SKM-1 (cell line): ENCODE results near the gene IQSEC3.
"Not testable (repeated sequence)": the region's sequence is repeated elsewhere in the genome, so short reads cannot be mapped to it uniquely, and the experiment has no call there.

Experiments
- DNase-seq: peaks from one replicate; lab custom pipeline; 2025; ENCODE audit not compliant: unreplicated experiment; lab: John Stamatoyannopoulos, UW

The IQSEC3 gene

DNA sequence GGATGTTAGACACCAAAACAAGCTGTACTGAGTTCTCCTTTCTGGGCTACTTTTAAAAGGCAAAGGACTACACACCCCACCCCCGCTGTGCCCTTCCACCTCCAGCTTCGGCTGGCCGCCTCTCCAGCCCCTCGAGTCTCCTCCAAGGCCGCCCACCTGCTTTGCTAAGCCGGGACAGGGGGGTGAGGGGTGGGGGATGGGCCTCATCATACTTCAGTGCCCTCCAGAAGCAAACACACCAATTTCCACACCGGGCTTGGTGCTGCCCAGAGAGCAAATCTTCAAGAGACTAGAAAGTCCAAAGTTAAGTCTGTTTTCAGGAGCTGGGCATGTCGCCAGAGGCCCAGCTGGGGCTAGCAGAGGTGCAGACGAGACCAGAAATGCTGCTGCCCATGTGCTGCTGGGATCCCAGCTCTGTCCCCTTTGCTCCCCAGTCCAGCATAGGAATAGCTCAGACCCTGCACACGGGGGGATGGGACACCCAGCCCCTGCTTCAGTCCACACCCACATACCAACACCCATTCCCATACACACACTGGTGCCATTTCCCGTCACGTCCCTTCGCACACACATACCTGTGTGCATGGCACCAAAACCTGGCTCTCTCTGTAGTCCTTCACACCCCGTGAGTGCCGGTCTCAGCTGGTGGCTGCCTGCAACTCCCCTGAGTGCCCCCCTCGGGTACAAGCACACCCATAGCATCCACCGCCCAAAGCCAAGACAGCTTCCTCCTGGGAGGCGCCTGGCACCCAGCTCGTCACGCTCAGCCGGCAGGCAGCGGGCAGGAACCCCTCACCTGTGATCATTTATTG lies 146.4 kb downstream of the IQSEC3 start:
- no peak for DNase-seq

DNA sequence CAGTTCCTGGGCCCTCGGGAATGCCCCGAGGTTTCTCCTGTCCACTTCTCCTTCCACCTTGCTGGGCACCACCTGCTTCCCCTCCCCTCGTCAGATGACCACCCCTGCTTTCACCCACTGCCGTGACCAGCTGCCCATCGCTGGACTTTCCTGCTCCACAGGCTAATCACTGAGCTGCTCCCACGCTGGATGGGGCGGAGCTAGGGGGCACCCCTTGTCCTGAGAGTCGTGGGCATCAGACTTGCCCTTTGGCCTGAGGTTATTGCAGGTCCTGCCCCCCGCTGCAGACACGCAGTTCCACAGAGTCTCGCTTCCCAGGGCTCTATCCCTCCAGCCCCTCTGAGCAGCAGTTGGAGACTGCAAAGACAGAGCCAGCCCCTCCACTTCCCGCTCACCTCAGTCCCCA lies 147.0 kb downstream of the IQSEC3 start:
- no peak for DNase-seq

DNA sequence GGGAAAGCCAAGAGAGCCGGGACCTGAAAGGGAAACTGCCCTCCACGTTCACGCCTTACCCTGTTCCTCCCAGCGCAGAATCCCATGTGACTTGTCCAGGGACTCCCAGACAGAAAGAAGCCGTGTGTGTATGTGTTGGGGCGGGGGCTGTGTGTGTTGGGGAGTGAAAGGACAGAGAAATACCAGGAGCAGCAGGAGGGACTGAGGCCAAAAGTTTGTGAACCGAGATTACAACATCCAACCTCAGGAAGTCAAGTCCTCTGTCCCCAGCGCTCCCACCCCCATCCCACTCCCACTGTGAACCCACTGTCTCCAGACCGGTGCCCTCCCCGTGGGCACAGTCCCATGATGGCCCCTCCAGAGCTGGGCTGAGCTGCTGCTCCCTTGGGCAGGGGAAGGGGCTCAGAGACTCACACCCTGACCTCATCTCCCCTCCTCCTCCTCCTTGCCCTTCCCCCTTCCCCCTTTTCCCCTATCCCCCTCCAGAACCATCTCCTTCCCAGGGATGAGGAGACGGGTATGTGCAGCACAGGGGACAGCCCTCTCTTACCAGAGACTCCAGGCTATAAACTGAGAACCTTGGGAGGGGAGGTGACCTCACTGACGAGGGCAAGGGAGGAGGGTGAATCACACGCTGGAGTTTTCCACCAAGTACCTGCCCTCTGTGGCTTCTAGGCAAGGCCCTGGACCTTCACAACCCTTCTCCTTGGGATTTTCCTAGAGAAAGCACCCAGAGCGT lies 147.6 kb downstream of the IQSEC3 start, which contains the start of gene SLC6A12:
TSS of gene SLC6A12 (minus strand) at position 155 of the 739 bp plus-strand sequence. CDS start 4,171 bp downstream, outside the sequence.
- DNase-seq: no peak

GRCh38 chr12:215116-215515 lies 148.5 kb downstream of the IQSEC3 start:
- no peak for DNase-seq

DNA sequence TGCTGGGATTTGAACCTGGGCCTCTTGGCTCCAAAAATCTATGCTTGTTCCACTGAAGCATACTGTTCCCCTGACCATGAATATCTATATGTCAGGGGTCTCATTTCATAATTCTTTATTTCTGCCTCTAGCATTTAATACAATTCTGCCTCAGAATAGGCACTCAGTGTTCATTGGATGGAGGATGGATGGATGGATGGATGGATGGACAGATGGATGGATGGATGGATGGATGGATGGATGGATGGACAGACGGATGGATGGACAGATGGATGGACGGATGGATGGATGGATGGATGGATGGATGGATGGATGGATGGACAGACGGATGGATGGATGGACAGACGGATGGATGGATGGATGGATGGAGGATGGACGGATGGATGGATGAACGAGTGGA lies 150.5 kb downstream of the IQSEC3 start:
- DNase-seq: not testable (repeated sequence)

GRCh38 chr12:218221-218620 lies 151.7 kb downstream of the IQSEC3 start:
- DNase-seq: no peak

- no peak for DNase-seq
Measured at GRCh38 chr12:218728-219590, 152.4 kb downstream of the IQSEC3 start.

- peak; percentile 13 for DNase-seq
Measured at GRCh38 chr12:219891-220352, 153.4 kb downstream of the IQSEC3 start.

DNA sequence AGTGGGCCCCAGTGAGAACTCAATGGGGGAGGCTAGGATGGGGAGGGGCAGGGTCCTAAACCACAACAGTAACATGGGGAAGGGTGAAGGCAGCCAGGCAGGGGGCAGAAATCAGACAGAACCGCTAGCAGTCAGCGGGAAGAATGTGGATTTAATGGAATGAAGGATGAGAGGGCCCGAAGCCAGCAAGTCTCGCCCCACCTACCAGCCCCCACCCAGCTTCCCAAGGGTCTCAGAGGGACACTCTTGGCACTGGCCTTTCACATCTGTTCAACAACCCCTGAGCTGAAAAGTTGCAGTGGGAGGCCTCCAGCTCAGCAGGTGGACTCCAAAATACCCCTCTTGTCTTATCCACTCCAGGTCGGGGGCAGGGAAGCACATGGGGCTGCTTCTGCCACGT lies 153.9 kb downstream of the IQSEC3 start:
- DNase-seq: no peak

DNA sequence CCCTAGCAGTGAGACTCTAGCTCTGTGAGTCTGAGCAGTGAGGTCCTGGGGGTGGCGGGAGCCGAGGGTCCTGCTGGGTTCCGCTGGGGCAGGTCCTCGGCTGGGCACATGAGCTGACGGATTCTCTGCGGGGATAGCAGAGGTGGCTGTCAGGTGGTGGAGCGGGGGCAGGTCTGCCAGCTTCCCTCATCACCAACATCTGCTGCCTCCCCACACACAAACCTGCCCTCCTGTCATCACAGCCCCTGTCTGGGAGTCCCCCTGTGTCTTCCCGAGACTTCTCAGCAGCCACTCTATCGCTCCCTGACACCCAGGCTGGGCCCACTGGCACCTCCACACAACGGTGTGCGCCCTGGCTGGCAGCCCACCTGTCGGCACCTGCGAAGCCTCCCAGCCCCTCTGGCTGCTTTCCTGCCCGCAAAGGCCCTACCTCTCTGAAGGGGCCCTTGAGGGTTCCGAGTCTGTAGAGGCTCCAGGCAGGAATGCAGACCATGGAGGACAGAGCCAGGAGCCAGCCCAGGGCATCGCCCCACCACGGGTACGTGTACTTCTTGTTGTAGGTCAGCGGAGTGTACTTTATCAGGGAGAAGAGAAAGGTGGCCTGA lies 154.5 kb downstream of the IQSEC3 start:
- DNase-seq: no peak

GRCh38 chr12:221736-222135 lies 155.2 kb downstream of the IQSEC3 start:
- no peak for DNase-seq

GRCh38 chr12:223841-224240 lies 157.3 kb downstream of the IQSEC3 start:
- DNase-seq: no peak

- no peak for DNase-seq
Measured at GRCh38 chr12:224330-224729, 157.8 kb downstream of the IQSEC3 start.

DNA sequence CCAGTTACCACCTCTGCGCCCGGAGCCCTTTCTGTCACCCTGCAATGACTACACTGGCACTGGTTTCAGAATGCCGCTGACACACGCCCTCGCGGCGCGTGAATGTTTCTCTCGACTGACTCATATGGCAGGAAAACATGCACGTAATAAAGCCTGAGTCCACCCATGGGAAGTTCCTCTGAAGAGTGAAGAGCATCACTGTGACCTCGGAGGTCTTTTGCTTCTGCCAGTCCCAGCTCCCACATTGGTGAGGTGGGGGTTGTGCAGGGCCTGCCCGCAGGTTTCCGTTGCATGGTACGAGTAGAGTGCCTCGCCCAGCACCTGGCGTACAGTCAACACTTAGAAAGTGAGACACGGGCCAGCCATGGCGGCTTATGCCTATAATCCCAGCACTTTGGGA lies 158.4 kb downstream of the IQSEC3 start:
- DNase-seq: no peak

DNA sequence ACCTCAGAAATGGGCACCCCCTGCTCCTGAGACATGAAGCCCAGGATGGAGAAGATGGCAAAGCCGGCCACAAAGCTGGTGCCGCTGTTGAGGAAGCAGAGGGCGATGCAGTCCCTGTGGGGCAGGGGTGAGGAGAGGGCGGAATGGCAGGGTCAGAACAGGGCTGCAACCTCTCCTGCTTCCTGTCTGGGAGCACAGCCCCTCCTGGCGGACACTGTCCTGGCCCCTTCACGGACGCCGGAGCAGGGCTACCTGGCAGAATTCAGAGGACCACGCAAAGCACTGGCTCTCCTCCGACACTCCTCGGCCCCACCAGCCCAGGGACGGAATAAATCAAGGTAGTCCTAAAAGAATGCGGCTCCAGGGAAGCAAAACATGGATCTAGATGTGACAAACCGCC lies 159.8 kb downstream of the IQSEC3 start:
- DNase-seq: no peak

DNA sequence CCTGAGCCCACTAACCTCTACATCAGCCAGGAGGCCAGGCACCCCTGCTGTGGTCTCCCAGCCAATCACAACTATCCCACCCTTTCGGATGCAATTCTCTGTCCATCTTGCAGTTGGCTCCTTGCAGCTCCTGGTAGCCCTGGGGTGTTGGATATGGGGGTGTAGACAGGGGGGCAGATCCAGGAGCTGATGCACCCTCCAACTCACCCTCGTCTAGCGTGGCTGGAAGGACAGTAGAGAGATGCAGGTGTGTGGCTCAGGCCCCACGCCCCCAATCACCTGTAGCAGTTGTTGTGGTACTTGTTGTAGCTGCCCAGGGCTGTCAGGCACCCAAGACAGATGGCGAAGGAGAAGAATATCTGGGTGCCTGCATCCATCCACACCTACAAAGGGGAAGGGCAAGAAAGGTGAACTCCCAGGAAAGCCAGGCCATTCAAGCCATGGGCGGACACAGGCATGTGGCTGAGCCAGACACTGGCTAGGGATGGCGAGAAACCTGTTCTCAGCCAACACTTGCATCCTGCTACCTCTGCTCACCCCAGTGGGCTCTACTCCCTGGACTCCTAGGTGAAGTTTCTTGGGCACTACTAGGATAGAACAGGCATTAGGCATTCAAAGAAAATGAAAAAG lies 160.8 kb downstream of the IQSEC3 start:
- DNase-seq: no peak
